Esophagus squamous epithelium (tissue), 5 donors: Measurements from ENCODE around the gene SUSD3. TPM values are rescaled to one million over a fixed set of nuclear protein-coding genes. Genes with fewer than 3 reads are reported as not detected.

Experiments
- DNase-seq: peaks from one replicate; lab custom pipeline; 2025; lab: John Stamatoyannopoulos, UW
- H3K27ac ChIP-seq, 4 donors: fragments of 200-600 bp; sonication (generic); one replicate each; pipeline ENCODE4 v1.5.1; 2016 to 2019; ENCODE audit warnings: mild to moderate bottlenecking in 1 of 4
- H3K27me3 ChIP-seq, 4 donors: fragments of 200-600 bp; sonication (generic); 1 replicate in 3 of 4; 2 replicates in 1 of 4; pipeline versions ENCODE4 v1.5.1 to v1.6.0; 2017 to 2021; ENCODE audit warnings: antibody characterized with exemption in 1 of 4
- H3K36me3 ChIP-seq, 3 donors: fragments of 200-600 bp; sonication (generic); one replicate each; pipeline ENCODE4 v1.5.1; 2016 to 2019
- H3K4me1 ChIP-seq, 3 donors: fragments of 200-600 bp; sonication (generic); one replicate each; pipeline ENCODE4 v1.5.1; 2017 to 2019
- H3K4me3 ChIP-seq, 4 donors: fragments of 200-600 bp; sonication (generic); 1 replicate in 3 of 4; 2 replicates in 1 of 4; pipeline ENCODE4 v1.5.1; 2016 to 2019; ENCODE audit warnings: mild to moderate bottlenecking in 2 of 4, moderate library complexity in 1 of 4
- H3K9me3 ChIP-seq, 3 donors: fragments of 200-600 bp; sonication (generic); one replicate each; pipeline ENCODE4 v1.5.1; 2016 to 2019
- POLR2A ChIP-seq, 4 donors: fragments of 450-650 bp; IDR thresholded peaks; one replicate each; pipeline ENCODE4 v1.6.1; 2017; ENCODE audit warnings: antibody characterized with exemption in 4 of 4, mild to moderate bottlenecking in 4 of 4, moderate library complexity in 3 of 4
- WGBS, 2 donors: methylation state at CpG; one replicate each; pipeline ENCODE4 v1.1.5; 2018; 5-methylcytosine and 5-hydroxymethylcytosine counted together
- intact Hi-C: fragments of 100-400 bp; cut with DNase I; formaldehyde crosslinking; loops from one replicate; pipeline ENCODE4 v1.15.0; 2022
- total RNA-seq, 4 donors: library from RNA; depleted of rRNA; stranded (reverse); fragments of >200 nt; gene quantifications; one replicate each; pipeline ENCODE4 v1.1.0, GENCODE V29; 2016
- TF ChIP-seq, protein P1 (sequence below), 6 experiments: fragments of 450-650 bp in 4 of 6; fragments of 200-600 bp in 2 of 6; sonication (generic) in 2 of 6; IDR thresholded peaks; one replicate each; pipeline ENCODE4 v1.5.1; 2016 to 2019; ENCODE audit warnings: antibody characterized with exemption in 6 of 6, mild to moderate bottlenecking in 4 of 6, moderate library complexity in 4 of 6
- donor health status: DM: yes; HTN: yes; CAD: no.

SUSD3 gene
- total RNA-seq, 4 donors from 2014 or later = 0.22 to 5.8 (median 2.7) TPM

- H3K27ac ChIP-seq = peak overlapping the region in 2 of 4 donors; percentile 68 to 79
- no peaks in the 10 kb centered on the region for H3K36me3 ChIP-seq
- H3K9me3 ChIP-seq = no peaks in the 10 kb centered on the region
- intact Hi-C loops = no loop called here
- no peak for TF ChIP-seq POLR2A (IDR thresholded peaks at IDR 0.05)
- TF ChIP-seq, protein P1, sequence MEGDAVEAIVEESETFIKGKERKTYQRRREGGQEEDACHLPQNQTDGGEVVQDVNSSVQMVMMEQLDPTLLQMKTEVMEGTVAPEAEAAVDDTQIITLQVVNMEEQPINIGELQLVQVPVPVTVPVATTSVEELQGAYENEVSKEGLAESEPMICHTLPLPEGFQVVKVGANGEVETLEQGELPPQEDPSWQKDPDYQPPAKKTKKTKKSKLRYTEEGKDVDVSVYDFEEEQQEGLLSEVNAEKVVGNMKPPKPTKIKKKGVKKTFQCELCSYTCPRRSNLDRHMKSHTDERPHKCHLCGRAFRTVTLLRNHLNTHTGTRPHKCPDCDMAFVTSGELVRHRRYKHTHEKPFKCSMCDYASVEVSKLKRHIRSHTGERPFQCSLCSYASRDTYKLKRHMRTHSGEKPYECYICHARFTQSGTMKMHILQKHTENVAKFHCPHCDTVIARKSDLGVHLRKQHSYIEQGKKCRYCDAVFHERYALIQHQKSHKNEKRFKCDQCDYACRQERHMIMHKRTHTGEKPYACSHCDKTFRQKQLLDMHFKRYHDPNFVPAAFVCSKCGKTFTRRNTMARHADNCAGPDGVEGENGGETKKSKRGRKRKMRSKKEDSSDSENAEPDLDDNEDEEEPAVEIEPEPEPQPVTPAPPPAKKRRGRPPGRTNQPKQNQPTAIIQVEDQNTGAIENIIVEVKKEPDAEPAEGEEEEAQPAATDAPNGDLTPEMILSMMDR (IDR thresholded peaks at IDR 0.05) = no peak
- H3K4me3 ChIP-seq = no peak overlapping the region
- H3K27me3 ChIP-seq = no peaks in the 10 kb centered on the region
- WGBS, 2 donors = 74 to 90% methylated on average over 7 to 9 of the region's 15 CpGs
- DNase-seq = no peak
- H3K4me1 ChIP-seq = peaks cover 0 to 14% (median 5%) of the 10 kb centered on the region in 3 donors
Observed at GRCh38 chr9:93052791-93053540, 5.5 kb upstream of the SUSD3 start.

DNA sequence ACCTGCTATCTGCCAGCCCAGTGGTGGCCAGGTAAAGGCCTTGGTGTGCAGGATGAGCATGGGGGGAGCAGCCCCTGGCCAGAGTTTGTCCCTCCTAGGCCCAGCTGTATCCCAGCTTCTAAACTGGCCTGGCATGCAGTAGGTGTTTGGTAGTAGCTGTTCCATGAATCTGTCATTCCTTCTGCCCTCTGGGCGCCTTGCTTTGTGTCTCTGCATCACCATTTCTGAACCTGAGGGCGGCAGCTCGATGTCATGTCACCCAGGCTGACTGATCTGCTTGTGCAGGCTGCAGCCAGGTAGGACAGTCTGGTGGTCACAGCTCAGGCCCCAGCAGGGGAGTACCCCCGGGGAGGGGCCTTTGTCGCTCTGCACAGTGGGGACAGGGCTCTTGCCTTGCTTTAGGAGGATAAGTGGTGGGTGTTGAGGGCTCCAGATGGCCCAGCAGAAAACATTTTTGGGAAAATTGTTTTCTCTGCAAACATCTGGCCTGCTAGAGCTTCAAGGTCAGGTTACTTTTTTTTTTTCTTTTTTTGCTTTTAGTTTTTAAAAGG, 4.6 kb upstream of the SUSD3 start:
- peaks cover 8 to 23% (median 8%) of the 10 kb centered on the region in 3 donors for H3K4me1 ChIP-seq
- intact Hi-C loops = no loop called here
- no peaks in the 10 kb centered on the region for H3K36me3 ChIP-seq
- H3K4me3 ChIP-seq = no peak overlapping the region
- 70 to 100% methylated on average over 1 to 3 of the region's 5 CpGs for WGBS, 2 donors
- no peaks in the 10 kb centered on the region for H3K9me3 ChIP-seq
- H3K27ac ChIP-seq = no peak overlapping the region
- H3K27me3 ChIP-seq = no peaks in the 10 kb centered on the region
- DNase-seq = no peak
- TF ChIP-seq POLR2A (IDR thresholded peaks at IDR 0.05) = no peak
- TF ChIP-seq, protein P1 (IDR thresholded peaks at IDR 0.05) = no peak

- Histone ChIP-seq H3K9me3 (no peaks in the 10 kb centered on the region), H3K27ac (no peak overlapping the region), H3K4me3 (no peak overlapping the region), H3K4me1 (peaks cover 13 to 35% (median 18%) of the 10 kb centered on the region in 3 donors), H3K36me3 (no peaks in the 10 kb centered on the region), H3K27me3 (peaks cover 0 to 3% (median 0%) of the 10 kb centered on the region in 4 donors)
- WGBS, 2 donors = 55 to 80% methylated on average over 4 to 7 of the region's 11 CpGs
- TF ChIP-seq, protein P1 (IDR thresholded peaks at IDR 0.05) = no peak
- no peak for TF ChIP-seq POLR2A (IDR thresholded peaks at IDR 0.05)
- DNase-seq = no peak
- intact Hi-C loops = no loop called here
Observed at GRCh38 chr9:93054758-93055704, 3.5 kb upstream of the SUSD3 start.

- intact Hi-C loops = no loop called here
- no peaks in the 10 kb centered on the region for H3K9me3 ChIP-seq
- peaks cover 13 to 47% (median 19%) of the 10 kb centered on the region in 3 donors for H3K4me1 ChIP-seq
- H3K4me3 ChIP-seq = no peak overlapping the region
- WGBS, 2 donors = 81 to 89% methylated on average over 6 to 8 of the region's 8 CpGs
- H3K36me3 ChIP-seq = no peaks in the 10 kb centered on the region
- no peak for DNase-seq
- TF ChIP-seq, protein P1 (IDR thresholded peaks at IDR 0.05) = no peak
- TF ChIP-seq POLR2A (IDR thresholded peaks at IDR 0.05) = no peak
- peaks cover 0 to 3% (median 0%) of the 10 kb centered on the region in 4 donors for H3K27me3 ChIP-seq
- no peak overlapping the region for H3K27ac ChIP-seq
Observed at GRCh38 chr9:93057042-93057702, 1.3 kb upstream of the SUSD3 start.
